HG03175 (cell line): Measurements from ENCODE around the gene PIM1.

Experiments used
- ATAC-seq: cut with Tn5 transposase; IDR thresholded peaks from one replicate; pipeline ENCODE4 v1.9.1; 2021; ENCODE audit warnings: mild to moderate bottlenecking, moderate library complexity; ENCODE audit not compliant: unreplicated experiment

Gene PIM1

GRCh38 chr6:37137201-37138090 is 32.5 kb upstream of the PIM1 start:
- no peak for ATAC-seq

GRCh38 chr6:37138856-37139229 is 31.1 kb upstream of the PIM1 start:
- ATAC-seq, result no peak

GRCh38 chr6:37139230-37139962 is 30.6 kb upstream of the PIM1 start:
- no peak for ATAC-seq

GRCh38 chr6:37140145-37140544 is 29.8 kb upstream of the PIM1 start:
- no peak for ATAC-seq

GRCh38 chr6:37141281-37142049 is 28.5 kb upstream of the PIM1 start:
- no peak for ATAC-seq

- no peak for ATAC-seq
Measured at GRCh38 chr6:37142050-37142614, 27.8 kb upstream of the PIM1 start.

GRCh38 chr6:37143585-37143984 is 26.4 kb upstream of the PIM1 start:
- ATAC-seq, result no peak

GRCh38 chr6:37145443-37145842 is 24.5 kb upstream of the PIM1 start:
- no peak for ATAC-seq

GRCh38 chr6:37146735-37147157 is 23.2 kb upstream of the PIM1 start:
- ATAC-seq, result no peak

GRCh38 chr6:37149745-37150144 is 20.2 kb upstream of the PIM1 start:
- no peak for ATAC-seq

- no peak for ATAC-seq
Measured at GRCh38 chr6:37150314-37150713, 19.6 kb upstream of the PIM1 start.

GRCh38 chr6:37155394-37156312 is 14.3 kb upstream of the PIM1 start:
- peak; percentile 93 for ATAC-seq

GRCh38 chr6:37158508-37158907 is 11.4 kb upstream of the PIM1 start:
- ATAC-seq, result no peak

- ATAC-seq, result peak; percentile 59
Measured at GRCh38 chr6:37160922-37161778, 8.8 kb upstream of the PIM1 start.

- no peak for ATAC-seq
Measured at GRCh38 chr6:37162740-37163139, 7.2 kb upstream of the PIM1 start.

- no peak for ATAC-seq
Measured at GRCh38 chr6:37168163-37168758, 1.7 kb upstream of the PIM1 start.

- no peak for ATAC-seq
Measured at GRCh38 chr6:37168811-37169495, 999 bp upstream of the PIM1 start.
